Measurements from ENCODE around the gene COX7B. TPM values are rescaled to one million over a fixed set of nuclear protein-coding genes. Genes with fewer than 3 reads are reported as not detected.
"Not testable (repeated sequence)": the region's sequence is repeated elsewhere in the genome, so short reads cannot be mapped to it uniquely, and the experiment has no call there.

Gene COX7B
- total RNA-seq, 1 donor from 2014 or later: 441 TPM

GRCh38 chrX:77945031-77945430, 45.8 kb downstream of the COX7B start:
- not testable (repeated sequence) for DNase-seq (ENCODE audit: low read depth in 2 of 2)

- peak in 1 of 2 donors; percentile 0 for DNase-seq (ENCODE audit: low read depth in 2 of 2)
Observed at GRCh38 chrX:77945910-77946545, 46.8 kb downstream of the COX7B start.

GRCh38 chrX:77946571-77946970, 47.3 kb downstream of the COX7B start:
- no peak for DNase-seq (ENCODE audit: low read depth in 2 of 2)

GRCh38 chrX:77949840-77950239, 50.6 kb downstream of the COX7B start:
- no peak for DNase-seq (ENCODE audit: low read depth in 2 of 2)

- DNase-seq (ENCODE audit: low read depth in 2 of 2): no peak
Observed at GRCh38 chrX:77952173-77952572, 52.9 kb downstream of the COX7B start.

GRCh38 chrX:77953302-77953701, 54.0 kb downstream of the COX7B start:
- no peak for DNase-seq (ENCODE audit: low read depth in 2 of 2)

GRCh38 chrX:77953708-77954107, 54.4 kb downstream of the COX7B start:
- DNase-seq (ENCODE audit: low read depth in 2 of 2): peak in 1 of 2 donors; percentile 26

Other genes starting within 250 kb of the COX7B start
- 48.5 and 58.5 TPM in 2 replicates for gene ATRX, start 113.3 kb upstream of the COX7B start, total RNA-seq
- 200 and 209 TPM in 2 replicates for gene MAGT1, start 4.0 kb upstream of the COX7B start, total RNA-seq
- 6.4 and 9.7 TPM in 2 replicates for gene ATP7A, start 11.2 kb downstream of the COX7B start, total RNA-seq
- gene PGAM4, start 70.2 kb downstream of the COX7B start, total RNA-seq: 0.13 TPM in 1 of 2 replicates, not detected in the other
- gene PGK1, start 204.8 kb downstream of the COX7B start, total RNA-seq: 191 and 208 TPM in 2 replicates
- 14.9 and 20.2 TPM in 2 replicates for gene TAF9B, start 240.2 kb downstream of the COX7B start, total RNA-seq